ENCODE measurements around the gene TAOK2. TPM values are rescaled to one million over a fixed set of nuclear protein-coding genes. Genes with fewer than 3 reads are reported as not detected.
A peak's percentile ranks its signal among the peaks of the same experiment; 100 is the strongest.

The TAOK2 gene
- total and polyA plus RNA-seq, 2 of the 4 experiments (the other 2 are of a cell fraction): 23.0 to 31.7 TPM

GRCh38 chr16:29925105-29925756 lies 48.4 kb upstream of the TAOK2 start:
- H3K9me1 ChIP-seq (ENCODE audit: insufficient read depth, low read length): peaks cover 15% of the 10 kb centered on the region; the same call in 1 of the 2 replicates
- no peak overlapping the region for H3K18ac ChIP-seq (ENCODE audit: low read depth, low read length)
- no peak overlapping the region for H2BK120ac ChIP-seq (ENCODE audit: low read depth, low read length)
- no peak overlapping the region for H4K5ac ChIP-seq (ENCODE audit: low read depth, low read length)
- no peak for DNase-seq
- H3K36me3 ChIP-seq (ENCODE audit: control insufficient read depth, insufficient read depth, low read length): peaks cover 11% of the 10 kb centered on the region
- peak overlapping the region; percentile 8; the same call in 1 of the 2 replicates for H3K56ac ChIP-seq (ENCODE audit: extremely low read depth, insufficient read depth, low read length)
- BruUV-seq (replicated peaks): no TSS peak
- H2BK15ac ChIP-seq (ENCODE audit: low read depth, low read length): no peak overlapping the region
- peaks cover 10% of the 10 kb centered on the region for H3K4me1 ChIP-seq (ENCODE audit: control insufficient read depth, insufficient read depth, low read length)
- H2AK9ac ChIP-seq (replicated peaks; ENCODE audit: low read depth, low read length, poor library complexity): peak overlapping the region; percentile 28
- peak overlapping the region; percentile 73 to 80; a peak in 3 of 4 replicates for H4K8ac ChIP-seq (ENCODE audit: low read depth in 2 of 2, low read length in 2 of 2)
- H2AFZ ChIP-seq (replicated peaks; ENCODE audit: low read length, poor library complexity): peak overlapping the region; percentile 98
- H2AK5ac ChIP-seq (ENCODE audit: low read depth, low read length): peak overlapping the region; percentile 93
- peak overlapping the region; percentile 31 for H3K14ac ChIP-seq (replicated peaks; ENCODE audit: low read depth, low read length)
- H3K27me3 ChIP-seq (ENCODE audit: control insufficient read depth, insufficient read depth, low read length): no peaks in the 10 kb centered on the region
- in situ Hi-C loops (cut with MboI; ENCODE audit: low sequenced_read_pairs): no loop called here
- peak overlapping the region; percentile 88 for H3K9ac ChIP-seq (ENCODE audit: low read depth, low read length)
- H3K23ac ChIP-seq (ENCODE audit: low read depth, low read length): peak overlapping the region; percentile 19
- WGBS, 2 experiments (ENCODE audit: extremely low coverage in 2 of 2, insufficient read length in 1 of 2): 0% methylated on average over 4 of the region's 9 CpGs; no CpG with 5 or more reads in 1 of the 2 experiments
- no peak for TF ChIP-seq ELK1 (IDR thresholded peaks at IDR 0.05; ENCODE audit: borderline replicate concordance, low read depth, low read length)
- no peak; the same call in 1 of the 2 replicates for TF ChIP-seq RAD21 (IDR thresholded peaks at IDR 0.05; ENCODE audit: low read length)
- no peak for TF ChIP-seq NFE2L2 (IDR thresholded peaks at IDR 0.05; ENCODE audit: low read depth, low read length)
- no peak for TF ChIP-seq MAZ (IDR thresholded peaks at IDR 0.05; ENCODE audit: borderline replicate concordance, low read depth, low read length)
- TF ChIP-seq CEBPB (IDR thresholded peaks at IDR 0.05; ENCODE audit: low read depth, low read length): no peak
- TF ChIP-seq CTCF (conservative IDR thresholded peaks at IDR 0.05; ENCODE audit: low read depth, low read length): no peak
- TF ChIP-seq MAFK (IDR thresholded peaks at IDR 0.05; ENCODE audit: low read depth, low read length): no peak
- TF ChIP-seq RCOR1 (IDR thresholded peaks at IDR 0.05; ENCODE audit: insufficient replicate concordance, low read length): no peak
- TF ChIP-seq BHLHE40 (IDR thresholded peaks at IDR 0.05; ENCODE audit: low read depth, low read length): no peak
- ATAC-seq (ENCODE audit: low read depth): peak; percentile 4; the same call in 1 of the 2 replicates
- H3K79me1 ChIP-seq (ENCODE audit: low read depth in 1 of 2, low read length in 2 of 2): peaks cover 29 to 49% of the 10 kb centered on the region in 2 experiments
- no peak overlapping the region for H2BK20ac ChIP-seq (ENCODE audit: low read depth, low read length)
- peak overlapping the region; percentile 99 for H3K4me2 ChIP-seq (ENCODE audit: low read depth, low read length)
- ChIA-PET CTCF (no interaction called here), POLR2A (ENCODE audit: unreplicated experiment) (interaction anchor here (0.8 to 1.5 kb wide), 2 partner anchors 10 to 25 kb away, joined by 6 to 9 read pairs; partner anchors contain the start of gene ASPHD1)
- H3K27ac ChIP-seq (ENCODE audit: insufficient read depth, low read length): peak overlapping the region; percentile 78
- H3K9me3 ChIP-seq (ENCODE audit: control insufficient read depth, insufficient read depth, low read length): no peaks in the 10 kb centered on the region
- peaks cover 6% of the 10 kb centered on the region; the same call in 1 of the 2 replicates for H4K20me1 ChIP-seq (ENCODE audit: insufficient read depth, low read length)
- peak overlapping the region; percentile 79 for H3K4me3 ChIP-seq (ENCODE audit: insufficient read depth, low read depth, low read length)
- intact Hi-C loops (cut with micrococcal nuclease): loop anchor here (5.0 kb wide), 2 partner anchors 47 to 72 kb away; partner anchors contain the start of genes HIRIP3, INO80E and TAOK2
- peak overlapping the region; percentile 85 for H3K4ac ChIP-seq (ENCODE audit: low read depth, low read length)
- H4K91ac ChIP-seq (ENCODE audit: insufficient read depth, low read depth, low read length): peak overlapping the region; percentile 59; the same call in 1 of the 2 replicates
- dilution Hi-C loops (cut with HindIII; ENCODE audit: low sequenced_read_pairs, unreplicated experiment): no loop called here
- no peak overlapping the region for H2BK5ac ChIP-seq (ENCODE audit: low read depth, low read length, poor library complexity, severe bottlenecking)
